Kidney glomerular epithelial cell (primary cell): ENCODE data around the gene AGBL4.

ENCODE experiments used
- DNase-seq: peaks from one replicate; lab custom pipeline; 2025; lab: John Stamatoyannopoulos, UW

AGBL4 gene

DNA sequence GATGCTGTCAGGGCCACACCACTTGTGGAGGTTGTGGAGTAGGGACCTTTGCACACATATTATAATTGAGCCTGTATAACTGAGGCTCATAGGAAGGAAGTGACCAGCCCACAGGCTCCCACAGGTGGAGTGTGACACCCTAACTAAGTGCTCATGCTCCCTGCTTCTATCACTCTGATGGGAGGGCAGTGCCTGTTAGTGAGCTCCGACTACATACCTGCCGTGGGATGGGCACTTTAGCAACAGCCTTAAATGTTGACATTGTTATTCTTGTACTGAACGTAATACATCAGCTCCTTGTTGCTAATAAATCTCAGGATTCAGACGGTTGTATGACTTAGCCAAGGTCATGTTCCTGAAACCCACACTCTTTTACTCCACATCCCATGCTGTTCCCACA lies 1305.0 kb downstream of the AGBL4 start:
- no peak for DNase-seq

DNA sequence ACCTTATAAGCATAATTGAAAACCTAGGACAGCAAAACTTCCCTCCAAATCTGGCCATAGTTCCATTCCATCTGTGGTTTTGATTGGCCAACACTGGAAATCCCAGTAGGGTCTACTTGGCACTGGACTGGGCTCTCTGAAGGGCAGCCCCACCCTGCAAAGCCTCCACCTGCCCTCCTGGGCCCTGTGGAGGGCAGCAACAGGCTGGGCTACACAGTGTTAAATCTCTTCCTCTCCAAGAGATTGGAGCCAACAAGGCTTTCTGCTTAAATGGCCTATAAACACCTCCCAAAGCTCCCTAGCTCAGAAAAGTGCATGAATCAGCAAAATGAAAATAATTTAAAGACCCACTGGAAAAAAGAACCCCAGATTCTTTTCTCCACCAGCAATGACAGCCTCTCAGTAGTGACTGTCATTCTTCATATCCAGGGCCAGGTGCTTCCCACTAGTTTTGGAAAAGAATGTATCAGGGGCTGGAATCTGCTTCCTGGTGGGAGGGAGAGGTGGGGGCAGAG lies 1305.6 kb downstream of the AGBL4 start:
- no peak for DNase-seq

DNA sequence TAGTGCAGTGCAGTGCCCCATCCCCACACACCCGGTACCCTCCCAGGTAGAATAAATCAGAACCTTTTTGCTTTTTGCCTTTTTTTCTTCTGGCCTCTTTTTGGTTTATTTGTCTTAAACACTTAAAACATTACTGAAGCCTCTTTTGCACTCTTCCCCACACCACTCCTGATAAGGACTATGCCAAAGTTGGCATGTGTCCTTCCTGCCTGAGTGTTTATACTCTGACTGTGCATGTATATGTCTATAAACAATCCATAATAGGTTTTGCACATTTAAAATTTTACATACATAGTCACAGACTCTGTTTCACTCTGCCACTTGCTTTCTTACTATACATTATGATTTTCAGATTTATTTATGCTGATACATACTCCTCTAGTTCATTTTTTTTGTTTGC lies 1306.7 kb downstream of the AGBL4 start:
- DNase-seq: no peak

DNA sequence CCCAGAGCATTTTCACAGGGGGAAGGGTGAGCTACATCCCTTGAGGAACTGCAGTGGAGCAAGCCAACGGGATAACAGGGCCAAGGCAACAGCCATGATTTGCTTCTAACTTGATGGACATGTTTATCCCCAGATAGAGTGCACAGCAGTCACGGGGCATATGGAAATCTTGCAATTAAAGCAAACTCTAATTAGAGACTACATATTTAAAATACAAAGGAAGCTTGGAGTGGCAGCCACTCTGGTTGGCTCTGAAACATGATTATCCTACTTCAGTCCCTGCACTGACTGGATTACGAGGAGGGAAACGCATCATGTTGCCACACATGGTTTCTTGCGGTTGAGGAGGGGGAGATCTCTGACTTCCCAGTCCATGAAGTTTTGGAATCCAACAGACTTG lies 1307.8 kb downstream of the AGBL4 start:
- no peak for DNase-seq

DNA sequence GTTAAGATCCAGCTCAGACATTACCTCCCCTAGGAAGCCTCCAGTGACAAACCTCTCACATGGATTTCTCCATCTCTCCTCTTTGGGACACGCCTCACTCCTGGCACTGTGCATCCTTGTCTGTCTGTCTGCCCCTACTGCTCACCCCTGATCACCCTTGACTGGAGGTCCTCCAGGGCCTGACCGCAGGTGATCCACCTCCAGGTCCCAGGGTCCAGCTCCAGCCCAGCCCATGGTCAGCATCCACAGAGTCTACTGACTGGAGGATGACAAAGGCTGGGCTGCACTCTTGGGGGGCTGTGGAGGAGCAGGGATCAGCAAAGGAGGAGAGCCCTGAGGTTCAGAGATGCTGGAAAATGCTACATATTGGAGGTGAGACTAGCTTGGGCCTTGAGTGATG lies 1312.8 kb downstream of the AGBL4 start:
- DNase-seq: no peak

DNA sequence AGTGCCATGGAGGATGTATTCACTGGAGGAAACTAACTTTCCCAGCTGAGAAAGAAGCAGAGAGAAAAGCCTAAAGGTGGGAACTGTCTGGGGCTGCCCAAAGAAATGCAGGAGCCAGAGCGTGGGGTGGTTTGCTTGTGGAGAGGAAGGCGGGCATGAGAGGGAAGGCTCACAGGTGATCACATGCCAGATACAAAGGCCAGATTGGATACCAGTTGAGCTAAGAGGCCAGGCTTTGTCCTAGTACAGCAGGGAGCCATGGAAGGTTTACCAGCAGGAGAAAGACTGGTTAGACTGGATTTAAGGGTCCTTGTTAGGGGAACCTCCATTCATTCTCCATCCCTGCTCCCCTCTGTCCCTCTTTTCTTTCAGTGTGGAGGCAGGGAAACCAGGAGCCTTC lies 1313.4 kb downstream of the AGBL4 start:
- DNase-seq: no peak

GRCh38 chr1:48704736-48705135 lies 1319.0 kb downstream of the AGBL4 start:
- DNase-seq: no peak

DNA sequence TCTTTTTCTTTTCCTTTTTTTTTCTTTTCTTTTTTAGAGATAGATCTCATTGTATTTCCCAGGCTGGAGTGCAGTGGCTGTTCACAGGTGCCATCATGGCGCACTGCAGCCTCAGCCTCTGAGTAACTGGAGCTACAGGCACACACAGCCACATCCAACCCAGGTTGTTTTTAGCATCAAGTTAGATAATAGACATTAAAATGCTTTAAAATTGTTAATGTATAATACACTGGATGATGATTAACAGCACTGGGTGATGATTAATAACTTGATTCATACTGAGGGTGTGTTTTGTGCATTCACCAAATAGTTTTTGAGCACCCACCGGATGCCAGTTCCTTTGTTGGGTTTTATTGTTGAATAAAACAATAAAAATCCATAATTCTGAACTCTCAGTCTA lies 1322.3 kb downstream of the AGBL4 start:
- peak; percentile 72 for DNase-seq

DNA sequence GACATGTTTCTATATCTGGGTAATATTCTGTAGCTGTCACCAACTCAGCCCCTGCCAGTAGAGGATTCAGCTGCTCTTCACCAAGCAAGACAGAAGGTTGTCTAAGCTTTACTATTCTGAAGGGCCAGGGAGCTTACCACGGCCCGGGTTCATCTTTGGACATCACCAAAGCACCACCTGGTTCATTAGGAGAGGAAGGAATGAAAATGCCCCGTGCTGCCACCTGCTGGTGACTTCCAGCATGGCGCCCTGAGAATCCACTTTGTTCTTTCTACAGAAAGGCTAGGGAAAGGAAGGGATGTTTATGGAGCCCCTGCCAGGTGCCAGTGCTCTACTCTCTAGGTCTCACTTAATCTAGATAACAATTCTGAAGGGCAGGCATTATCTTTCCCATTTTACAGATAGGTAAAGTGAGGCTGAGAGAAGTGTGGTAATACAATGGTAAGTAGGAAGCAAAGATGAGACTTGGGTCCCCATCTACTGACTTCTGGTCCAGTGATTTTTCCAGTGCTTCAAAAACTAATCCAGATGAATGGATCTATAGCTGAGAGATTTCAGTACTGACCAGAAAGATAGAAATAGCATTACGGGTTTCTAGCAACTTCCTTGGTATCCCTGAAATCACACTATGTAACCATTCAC lies 1326.6 kb downstream of the AGBL4 start:
- peak; percentile 23 for DNase-seq

DNA sequence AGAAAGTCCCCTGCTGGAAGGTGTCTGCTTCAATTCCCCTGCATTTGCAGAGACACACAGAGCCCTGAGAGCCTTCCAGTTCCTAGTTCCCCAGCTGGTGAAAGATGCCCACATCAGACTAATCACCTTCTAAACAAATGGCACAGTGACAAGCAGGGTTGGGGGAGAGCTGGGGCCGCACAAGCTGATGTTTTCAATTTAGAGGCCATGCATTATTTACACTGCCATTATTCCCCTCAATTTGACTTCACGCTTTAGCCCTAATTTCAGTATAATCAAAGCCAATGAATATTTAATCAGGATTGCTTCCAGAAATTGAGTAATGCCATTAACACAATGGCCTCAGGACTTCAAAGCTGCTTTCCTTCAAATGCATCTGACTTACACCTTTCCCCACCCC lies 1328.6 kb downstream of the AGBL4 start:
- no peak for DNase-seq

- no peak for DNase-seq
Observed at GRCh38 chr1:48693674-48694320, 1330.0 kb downstream of the AGBL4 start.

GRCh38 chr1:48693180-48693579 lies 1330.6 kb downstream of the AGBL4 start:
- DNase-seq: no peak

DNA sequence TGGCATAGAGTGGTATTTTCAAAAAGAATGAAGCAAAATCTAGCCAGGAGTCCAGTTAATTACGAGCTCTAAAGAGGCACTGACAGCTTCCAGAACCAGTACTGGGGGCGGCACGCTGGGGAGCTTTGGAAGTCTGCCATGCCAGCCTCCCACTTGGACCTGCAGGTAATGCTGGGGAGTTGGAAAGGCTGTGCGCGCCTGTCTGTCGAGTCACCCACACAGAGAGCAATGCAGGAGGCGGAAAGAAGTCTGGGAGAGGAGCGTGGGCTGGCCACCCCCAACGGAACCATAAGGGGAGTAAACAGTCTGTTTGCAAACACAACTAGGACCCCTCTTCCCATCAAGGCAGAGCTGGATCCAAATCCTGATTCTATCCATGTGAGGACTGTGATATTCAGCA lies 1331.5 kb downstream of the AGBL4 start:
- peak; percentile 31 for DNase-seq

DNA sequence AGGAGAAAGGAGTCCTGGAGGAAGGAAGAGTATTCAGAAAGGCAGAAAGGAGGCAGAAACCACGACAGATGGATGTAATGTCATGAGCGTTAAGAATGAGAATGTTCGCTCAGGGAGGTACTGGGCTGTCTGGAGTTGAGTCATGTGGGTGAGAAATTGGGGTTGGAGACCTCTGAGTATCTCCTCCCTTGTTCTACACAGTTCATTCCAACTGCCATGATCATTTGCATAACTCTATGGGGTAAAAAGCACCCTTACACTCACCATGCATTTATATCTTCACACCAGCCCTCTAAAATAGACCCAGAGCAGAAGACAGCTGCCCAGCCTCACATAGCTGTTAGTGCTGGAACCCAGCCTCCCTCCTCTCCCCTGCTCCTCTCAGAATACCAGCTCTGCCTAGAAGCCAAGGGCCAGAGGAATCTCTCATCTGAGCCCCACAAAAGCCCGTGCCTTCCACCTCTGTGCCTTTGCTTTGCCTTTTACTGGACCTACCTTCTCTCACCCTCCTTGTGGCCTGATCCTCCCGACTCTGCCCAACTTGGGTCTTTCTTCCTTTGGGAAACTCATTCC lies 1332.2 kb downstream of the AGBL4 start:
- peak; percentile 19 for DNase-seq

GRCh38 chr1:48688102-48688760 lies 1335.5 kb downstream of the AGBL4 start:
- no peak for DNase-seq

GRCh38 chr1:48687282-48688045 lies 1336.3 kb downstream of the AGBL4 start:
- DNase-seq: peak; percentile 73

DNA sequence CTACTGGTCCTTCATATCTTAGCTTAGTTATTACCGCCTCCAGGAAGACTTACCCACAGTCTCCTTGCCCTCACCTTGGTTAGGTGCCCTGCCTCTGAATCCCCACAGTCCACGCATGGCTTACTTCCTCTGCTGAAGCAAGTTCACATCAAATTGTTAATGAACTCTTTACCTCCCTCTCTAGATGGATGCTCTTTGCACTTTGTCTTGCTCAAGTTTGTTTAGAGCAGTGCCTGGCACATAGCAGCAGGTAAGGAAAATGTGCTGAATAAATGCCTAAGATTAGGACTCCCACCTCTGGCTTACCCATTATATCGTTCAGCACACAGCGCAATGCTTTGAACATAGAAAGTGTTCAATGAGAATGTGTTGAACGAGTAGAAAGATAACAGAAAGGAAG lies 1337.6 kb downstream of the AGBL4 start:
- DNase-seq: no peak

DNA sequence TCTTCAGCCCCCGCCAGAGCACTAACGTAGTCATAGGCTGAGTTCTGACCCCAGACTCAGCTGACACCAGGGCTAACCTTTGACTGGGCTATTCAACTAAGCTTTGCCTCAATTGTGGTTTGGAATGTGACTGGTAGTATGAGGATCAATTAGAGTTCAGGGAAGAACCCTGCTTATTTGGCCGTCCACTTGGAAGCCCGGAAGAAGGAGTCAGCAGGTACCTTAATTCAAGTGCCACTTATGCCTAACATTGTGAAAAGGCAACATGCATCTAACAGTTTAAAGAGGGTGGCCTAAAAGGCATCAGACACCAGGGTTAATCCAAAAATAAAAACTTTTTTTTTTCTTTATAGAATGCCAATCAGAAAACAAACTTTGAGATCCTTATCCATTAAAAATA lies 1339.4 kb downstream of the AGBL4 start:
- no peak for DNase-seq

- DNase-seq: no peak
Observed at GRCh38 chr1:48683839-48684238, 1339.9 kb downstream of the AGBL4 start.

DNA sequence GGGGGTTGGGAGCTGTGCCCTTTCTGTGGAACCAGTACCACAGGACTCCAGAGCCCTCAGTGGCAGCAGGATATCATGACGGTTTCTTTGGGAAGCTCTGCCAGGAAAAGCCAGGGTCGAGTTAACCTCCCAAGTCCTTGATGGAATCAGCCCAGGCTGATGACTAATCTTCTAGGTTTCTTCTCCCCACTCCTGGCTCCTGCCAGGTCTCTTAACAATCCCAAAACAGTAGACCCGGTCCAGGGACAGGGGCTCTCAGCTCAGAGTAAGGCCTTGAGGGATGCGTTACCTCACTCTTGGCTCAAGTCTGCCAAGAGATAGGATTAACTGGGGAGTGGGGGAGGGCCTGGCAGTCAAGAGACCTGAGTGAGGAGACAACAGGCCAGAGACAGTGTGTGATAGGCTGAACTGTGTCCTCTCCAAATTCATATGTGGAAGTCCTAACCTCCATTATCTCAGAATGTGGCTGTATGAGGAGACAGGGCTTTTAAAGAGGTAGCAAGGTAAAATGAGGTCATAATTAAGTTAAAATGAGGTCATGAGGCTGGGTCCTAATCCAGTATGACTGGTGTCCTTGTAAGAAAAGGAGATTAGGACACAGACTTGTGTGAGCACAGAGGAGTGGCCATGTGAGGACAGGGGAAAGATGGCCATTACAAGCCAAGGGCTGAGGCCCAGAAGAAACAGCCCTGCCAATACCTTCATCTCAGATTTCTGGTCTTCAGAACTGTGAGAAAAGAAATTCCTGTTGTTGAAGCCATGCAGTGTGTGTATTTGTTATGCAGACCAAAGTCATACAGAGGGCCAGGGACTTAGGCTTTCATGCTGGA lies 1342.1 kb downstream of the AGBL4 start:
- DNase-seq: no peak

- DNase-seq: no peak
Observed at GRCh38 chr1:48680411-48681035, 1343.2 kb downstream of the AGBL4 start.
